Measurements from ENCODE around the gene SORCS3. TPM values are rescaled to one million over a fixed set of nuclear protein-coding genes. Genes with fewer than 3 reads are reported as not detected.

The SORCS3 gene
- total RNA-seq (2022; extraction: Qiagen RNA extraction; ENCODE audit: low read depth), result not detected in 5 replicates

GRCh38 chr10:104641187-104641936, at the start of gene SORCS3:
TSS of gene SORCS3 (plus strand) at chr10:104641290.

Data from A549 treated with ZK216348 at 1 μM for 4 hours (cell line).